ENCODE measurements around the gene LOXHD1.

DNA sequence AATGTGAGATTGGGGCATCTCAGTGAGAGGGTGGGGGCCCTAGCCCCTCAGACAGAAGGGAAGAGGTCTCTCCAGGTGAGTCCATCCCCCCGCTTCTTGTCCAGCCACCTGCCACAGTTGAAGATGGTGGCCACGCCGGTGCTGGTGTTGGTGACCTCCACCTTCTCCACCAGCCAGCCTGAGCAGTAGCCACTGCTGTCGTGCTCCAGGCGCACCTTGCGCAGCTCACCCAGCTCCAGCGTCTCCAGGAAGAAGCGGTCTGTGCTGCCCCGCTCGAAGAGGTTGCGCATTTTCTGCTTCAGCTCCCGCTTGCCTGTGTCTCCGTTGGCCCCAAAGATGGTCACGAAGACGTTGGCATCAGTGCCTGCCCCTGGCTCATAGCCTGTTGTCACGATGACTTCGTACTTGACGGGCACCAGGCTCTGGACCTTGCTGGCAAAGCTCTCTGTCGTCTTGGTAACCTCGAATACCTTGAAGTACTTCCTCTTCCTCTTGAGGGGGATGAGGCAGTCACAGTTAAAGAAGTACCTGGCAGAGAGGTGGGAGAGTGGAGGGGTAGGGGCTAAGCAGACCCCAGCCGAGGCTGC is 179.5 kb downstream of the LOXHD1 start:
- TF ChIP-seq, protein P1, sequence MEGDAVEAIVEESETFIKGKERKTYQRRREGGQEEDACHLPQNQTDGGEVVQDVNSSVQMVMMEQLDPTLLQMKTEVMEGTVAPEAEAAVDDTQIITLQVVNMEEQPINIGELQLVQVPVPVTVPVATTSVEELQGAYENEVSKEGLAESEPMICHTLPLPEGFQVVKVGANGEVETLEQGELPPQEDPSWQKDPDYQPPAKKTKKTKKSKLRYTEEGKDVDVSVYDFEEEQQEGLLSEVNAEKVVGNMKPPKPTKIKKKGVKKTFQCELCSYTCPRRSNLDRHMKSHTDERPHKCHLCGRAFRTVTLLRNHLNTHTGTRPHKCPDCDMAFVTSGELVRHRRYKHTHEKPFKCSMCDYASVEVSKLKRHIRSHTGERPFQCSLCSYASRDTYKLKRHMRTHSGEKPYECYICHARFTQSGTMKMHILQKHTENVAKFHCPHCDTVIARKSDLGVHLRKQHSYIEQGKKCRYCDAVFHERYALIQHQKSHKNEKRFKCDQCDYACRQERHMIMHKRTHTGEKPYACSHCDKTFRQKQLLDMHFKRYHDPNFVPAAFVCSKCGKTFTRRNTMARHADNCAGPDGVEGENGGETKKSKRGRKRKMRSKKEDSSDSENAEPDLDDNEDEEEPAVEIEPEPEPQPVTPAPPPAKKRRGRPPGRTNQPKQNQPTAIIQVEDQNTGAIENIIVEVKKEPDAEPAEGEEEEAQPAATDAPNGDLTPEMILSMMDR (conservative IDR thresholded peaks at IDR 0.05 in 1 of 2, IDR thresholded peaks at IDR 0.05 in 1 of 2; ENCODE audit: extremely low read depth in 1 of 2, insufficient read depth in 1 of 2, low read depth in 1 of 2, low read length in 2 of 2) = no peak
- no peak for TF ChIP-seq EZH2 (IDR thresholded peaks at IDR 0.05; ENCODE audit: borderline replicate concordance, low read length)
